Sigmoid colon (tissue), 3 donors: ENCODE measurements around the gene SLC48A1.
A peak's percentile ranks its signal among the peaks of the same experiment; 100 is the strongest.

Source experiments
- POLR2A ChIP-seq, 2 donors: fragments of 450-650 bp; IDR thresholded peaks; one replicate each; pipeline ENCODE4 v1.6.1; 2016; ENCODE audit warnings: antibody characterized with exemption in 2 of 2, mild to moderate bottlenecking in 2 of 2, moderate library complexity in 2 of 2
- TF ChIP-seq, protein P1 (sequence below), 4 experiments: fragments of 450-650 bp in 3 of 4; fragments of 200-600 bp in 1 of 4; IDR thresholded peaks; one replicate each; pipeline ENCODE4 v1.5.1; 2016 to 2019; ENCODE audit warnings: antibody characterized with exemption in 4 of 4, mild to moderate bottlenecking in 3 of 4, moderate library complexity in 2 of 4

DNA sequence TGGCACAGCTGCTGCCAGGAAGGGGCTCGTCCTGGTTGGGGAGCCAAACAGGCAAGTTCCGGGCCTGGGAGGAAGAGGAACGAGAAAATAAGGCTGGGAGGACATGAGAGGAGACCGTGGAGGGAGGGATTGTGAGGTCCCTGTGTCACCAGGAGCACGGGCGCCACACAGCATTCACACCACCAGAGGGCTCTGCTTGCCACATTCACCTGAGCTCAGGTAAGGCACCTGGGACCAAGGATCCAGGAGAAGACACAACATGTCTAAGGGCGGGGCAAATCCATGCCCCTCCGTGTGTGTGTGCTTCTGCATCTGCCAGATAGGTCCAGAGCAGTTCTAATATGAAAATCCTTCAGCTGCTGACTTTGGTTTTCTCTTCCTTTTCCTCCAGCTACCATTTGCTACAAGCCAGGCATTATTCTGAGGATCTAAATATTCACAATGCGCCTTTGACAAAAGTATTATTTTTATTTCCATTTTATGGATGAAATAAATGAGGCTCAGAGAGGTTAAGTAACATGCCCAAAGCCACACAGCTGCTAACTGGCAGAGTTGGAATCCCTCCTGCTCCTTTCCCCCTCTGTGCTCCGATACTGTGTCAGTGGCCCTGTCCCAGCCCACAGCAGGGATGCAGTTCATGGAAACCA is 28.9 kb upstream of the SLC48A1 start:
- TF ChIP-seq, protein P1, sequence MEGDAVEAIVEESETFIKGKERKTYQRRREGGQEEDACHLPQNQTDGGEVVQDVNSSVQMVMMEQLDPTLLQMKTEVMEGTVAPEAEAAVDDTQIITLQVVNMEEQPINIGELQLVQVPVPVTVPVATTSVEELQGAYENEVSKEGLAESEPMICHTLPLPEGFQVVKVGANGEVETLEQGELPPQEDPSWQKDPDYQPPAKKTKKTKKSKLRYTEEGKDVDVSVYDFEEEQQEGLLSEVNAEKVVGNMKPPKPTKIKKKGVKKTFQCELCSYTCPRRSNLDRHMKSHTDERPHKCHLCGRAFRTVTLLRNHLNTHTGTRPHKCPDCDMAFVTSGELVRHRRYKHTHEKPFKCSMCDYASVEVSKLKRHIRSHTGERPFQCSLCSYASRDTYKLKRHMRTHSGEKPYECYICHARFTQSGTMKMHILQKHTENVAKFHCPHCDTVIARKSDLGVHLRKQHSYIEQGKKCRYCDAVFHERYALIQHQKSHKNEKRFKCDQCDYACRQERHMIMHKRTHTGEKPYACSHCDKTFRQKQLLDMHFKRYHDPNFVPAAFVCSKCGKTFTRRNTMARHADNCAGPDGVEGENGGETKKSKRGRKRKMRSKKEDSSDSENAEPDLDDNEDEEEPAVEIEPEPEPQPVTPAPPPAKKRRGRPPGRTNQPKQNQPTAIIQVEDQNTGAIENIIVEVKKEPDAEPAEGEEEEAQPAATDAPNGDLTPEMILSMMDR (IDR thresholded peaks at IDR 0.05), result peak in 2 of 4 experiments; percentile 4 to 53
- TF ChIP-seq POLR2A (IDR thresholded peaks at IDR 0.05), result no peak
